HG03139 (cell line): ENCODE results near the gene SH3BP5.

Experiments
- ATAC-seq: cut with Tn5 transposase; IDR thresholded peaks from one replicate; pipeline ENCODE4 v1.9.1; 2021; ENCODE audit not compliant: unreplicated experiment

SH3BP5 gene

GRCh38 chr3:15279671-15280402 is 52.5 kb downstream of the SH3BP5 start:
- no peak for ATAC-seq

DNA sequence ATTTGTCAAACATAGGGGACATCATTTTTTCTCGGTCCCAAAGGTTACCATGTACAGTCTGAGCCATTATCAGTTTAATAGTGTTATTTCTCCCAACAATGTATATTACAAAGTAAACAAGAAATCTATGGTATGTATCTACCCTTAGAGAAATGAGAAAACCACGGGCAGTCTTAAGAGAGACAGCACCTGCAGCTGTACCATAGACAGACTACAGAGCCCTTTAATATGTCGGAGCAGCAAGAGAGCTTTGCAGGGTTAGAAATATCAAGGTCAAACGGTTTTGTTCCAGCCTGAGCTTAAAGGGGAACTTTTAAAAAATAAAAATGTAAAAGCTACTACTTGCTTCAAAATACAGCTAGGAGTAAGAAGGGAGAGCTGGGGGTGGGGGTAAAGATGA is 53.2 kb downstream of the SH3BP5 start:
- ATAC-seq: no peak

- no peak for ATAC-seq
Measured at GRCh38 chr3:15277861-15278500, 54.4 kb downstream of the SH3BP5 start.

DNA sequence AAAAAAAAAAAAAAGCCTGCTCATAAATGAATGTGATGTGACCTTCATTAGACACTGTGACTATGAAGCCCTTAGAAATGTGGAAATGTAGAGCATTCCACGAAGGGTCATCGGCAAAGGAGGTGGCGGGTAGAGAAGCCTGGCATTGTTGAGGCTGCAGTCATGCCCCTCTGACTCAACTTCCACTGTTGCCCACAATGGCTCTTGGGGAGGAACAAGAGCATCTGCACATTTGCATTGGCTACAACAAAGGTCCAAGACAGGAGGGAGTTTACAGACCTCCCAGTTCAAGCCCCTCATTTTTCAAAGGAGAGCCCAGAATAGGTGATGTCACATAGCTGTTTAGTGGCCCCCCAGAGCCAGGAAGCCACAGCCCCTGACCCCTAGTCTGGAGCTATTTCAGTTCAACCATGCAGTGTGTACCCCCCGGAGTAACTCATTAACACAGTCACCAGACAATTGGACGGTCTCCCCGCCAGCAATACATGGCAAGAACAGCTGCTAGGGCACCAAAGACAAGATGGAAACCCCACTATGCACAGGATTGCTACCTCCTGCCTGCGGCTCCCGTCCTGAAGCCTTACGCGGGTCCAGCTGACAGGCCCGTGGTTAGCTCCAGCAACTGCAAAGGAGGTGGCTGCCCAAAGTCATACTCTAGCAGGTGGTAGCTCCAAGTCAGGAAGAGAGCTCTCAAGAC is 56.2 kb downstream of the SH3BP5 start:
- ATAC-seq: no peak

- ATAC-seq: no peak
Measured at GRCh38 chr3:15273227-15273626, 59.2 kb downstream of the SH3BP5 start.

DNA sequence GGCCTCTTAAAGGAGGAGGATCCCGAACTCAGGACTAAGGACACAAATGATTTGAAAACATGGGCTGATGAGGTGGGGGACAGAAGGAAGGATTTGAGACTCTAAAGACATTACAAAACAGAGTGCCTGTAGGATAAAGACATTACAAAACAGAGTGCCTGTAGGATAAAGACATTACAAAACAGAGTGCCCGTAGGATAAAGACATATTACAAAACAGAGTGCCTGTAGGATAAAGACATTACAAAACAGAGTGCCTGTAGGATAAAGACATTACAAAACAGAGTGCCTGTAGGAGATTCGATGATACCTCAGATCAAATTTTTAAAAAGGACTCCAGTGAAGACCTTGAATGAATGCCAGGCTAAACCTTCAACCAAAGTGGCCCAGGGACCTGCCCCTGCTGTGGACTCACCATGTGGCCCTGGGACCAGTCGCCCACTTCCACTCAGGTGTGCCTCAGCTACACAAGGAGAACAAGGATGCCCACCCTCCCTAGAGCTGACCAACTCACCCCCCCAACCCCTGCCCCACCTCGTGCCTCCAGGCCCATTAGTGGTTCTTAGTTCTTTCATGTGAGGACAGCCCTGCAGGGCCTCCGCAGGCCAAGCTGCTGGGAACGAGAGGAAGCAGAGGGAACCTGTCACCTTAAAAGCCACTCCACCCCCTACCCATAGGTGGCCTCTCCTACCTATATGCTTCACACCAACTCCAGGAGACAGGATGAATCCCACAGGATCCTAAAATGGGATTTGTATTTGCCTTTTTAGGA is 59.8 kb downstream of the SH3BP5 start:
- ATAC-seq: no peak

DNA sequence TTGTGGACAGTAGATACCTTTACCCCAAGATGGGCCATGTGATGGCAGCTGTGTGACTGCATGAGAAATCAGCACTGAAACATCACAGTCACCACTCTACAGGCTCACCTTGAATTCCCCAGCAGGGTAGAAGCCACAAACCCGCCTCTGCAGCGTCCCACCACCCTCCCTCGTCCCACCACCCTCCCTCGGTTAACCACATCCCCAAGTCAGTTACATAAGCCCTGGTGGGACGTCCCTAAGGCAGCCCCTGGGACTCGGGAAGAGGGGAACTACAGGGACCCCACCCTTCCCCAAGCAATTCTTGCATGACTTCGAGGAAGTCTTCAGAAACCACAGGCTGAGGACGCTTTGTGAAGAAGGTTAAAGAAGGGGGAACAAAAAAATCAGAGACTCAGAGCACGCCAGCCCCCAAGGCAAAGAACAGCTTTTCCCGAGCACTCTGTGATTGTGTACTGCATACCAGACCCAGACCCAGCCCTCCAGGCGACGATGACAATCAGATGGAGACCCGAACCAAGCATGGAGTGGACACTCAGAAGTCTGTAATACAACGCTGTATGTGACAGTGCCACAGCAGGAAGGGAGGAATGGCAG is 60.5 kb downstream of the SH3BP5 start:
- ATAC-seq: peak; percentile 56

GRCh38 chr3:15271030-15271429 is 61.4 kb downstream of the SH3BP5 start:
- ATAC-seq: no peak

DNA sequence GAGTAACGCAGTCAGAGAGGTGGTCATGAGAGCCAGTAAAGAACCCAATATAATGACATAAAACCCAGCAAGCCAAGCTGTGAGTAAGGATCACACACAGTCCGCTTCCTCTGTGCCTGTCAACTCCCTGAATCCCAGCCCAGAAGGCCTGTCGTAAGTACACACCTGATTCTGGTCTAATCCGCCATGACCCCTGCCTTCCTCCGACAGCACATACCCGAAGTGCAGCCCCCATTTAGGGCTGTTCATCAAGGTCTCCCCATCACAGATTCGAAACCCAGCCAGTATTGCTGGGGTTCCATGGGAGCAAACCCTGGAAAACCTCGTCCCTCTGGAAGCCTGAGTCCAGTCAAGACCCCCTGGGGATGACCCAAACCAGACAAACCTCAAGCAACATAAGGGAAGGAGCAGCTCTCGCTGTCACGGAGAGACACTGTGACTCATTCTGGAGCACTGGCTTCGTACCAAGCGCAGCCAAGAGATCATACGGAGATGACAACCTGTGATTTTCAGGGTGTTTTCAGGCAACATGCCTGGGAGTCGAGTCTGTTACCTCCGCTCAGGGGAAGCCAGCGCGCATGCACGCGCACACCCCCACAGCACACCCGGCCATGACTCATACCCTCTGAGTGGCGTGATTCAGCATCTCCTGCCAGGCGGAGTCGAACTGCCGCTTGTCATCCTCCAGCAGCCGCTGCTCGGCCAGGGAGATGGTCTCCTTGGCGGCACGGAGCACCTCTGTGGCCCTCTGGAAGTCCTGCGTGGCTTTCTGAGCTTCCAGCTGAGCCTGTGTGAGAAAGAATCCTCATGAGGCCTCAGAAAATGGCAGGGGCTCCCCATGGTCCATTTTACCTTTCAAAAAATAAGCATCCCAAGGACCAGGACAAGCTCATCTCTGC is 63.0 kb downstream of the SH3BP5 start:
- peak; percentile 53 for ATAC-seq

GRCh38 chr3:15268033-15268631 is 64.3 kb downstream of the SH3BP5 start:
- ATAC-seq: no peak

GRCh38 chr3:15267502-15267901 is 64.9 kb downstream of the SH3BP5 start:
- ATAC-seq: no peak

DNA sequence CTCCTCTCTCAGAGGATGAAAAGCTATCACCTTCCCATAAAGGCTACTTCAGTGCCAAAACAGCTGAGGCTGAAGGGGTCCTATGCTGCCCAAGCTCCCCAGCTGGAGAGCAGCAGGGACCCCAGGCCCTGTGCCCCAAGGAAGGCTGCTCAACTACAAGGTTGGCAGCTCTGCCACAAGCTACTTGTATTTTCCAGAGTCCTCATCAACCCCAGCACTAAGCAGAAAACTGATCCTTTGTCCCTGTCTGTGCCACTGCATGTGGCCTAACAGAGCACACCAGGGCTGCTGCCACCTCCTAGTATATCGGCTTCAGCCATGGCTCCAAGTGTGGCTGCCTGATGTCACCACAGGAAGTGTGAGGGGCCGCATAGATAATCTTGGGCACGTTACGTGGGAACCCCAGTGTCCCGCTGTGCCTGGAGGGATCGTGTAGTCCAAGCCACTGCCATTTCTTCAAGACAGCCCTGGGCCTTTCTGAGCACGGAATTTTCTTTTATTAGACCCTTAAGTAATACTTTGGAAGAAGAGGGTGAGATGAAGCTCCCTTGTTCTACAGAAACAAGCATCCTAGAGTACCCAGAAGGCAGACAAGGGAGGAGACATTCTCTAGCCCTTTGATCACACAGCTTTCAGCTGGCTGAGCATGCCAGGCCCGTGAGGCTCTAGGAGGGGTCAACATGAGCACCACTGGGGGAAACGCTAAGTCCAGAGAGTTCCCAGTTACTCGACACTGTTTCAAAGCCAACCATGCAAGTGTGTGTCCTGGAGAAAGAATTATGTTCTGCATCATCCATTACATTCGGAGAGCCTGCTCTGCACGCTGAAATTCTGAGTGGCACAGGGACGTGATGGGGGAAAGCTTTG is 65.6 kb downstream of the SH3BP5 start:
- no peak for ATAC-seq

DNA sequence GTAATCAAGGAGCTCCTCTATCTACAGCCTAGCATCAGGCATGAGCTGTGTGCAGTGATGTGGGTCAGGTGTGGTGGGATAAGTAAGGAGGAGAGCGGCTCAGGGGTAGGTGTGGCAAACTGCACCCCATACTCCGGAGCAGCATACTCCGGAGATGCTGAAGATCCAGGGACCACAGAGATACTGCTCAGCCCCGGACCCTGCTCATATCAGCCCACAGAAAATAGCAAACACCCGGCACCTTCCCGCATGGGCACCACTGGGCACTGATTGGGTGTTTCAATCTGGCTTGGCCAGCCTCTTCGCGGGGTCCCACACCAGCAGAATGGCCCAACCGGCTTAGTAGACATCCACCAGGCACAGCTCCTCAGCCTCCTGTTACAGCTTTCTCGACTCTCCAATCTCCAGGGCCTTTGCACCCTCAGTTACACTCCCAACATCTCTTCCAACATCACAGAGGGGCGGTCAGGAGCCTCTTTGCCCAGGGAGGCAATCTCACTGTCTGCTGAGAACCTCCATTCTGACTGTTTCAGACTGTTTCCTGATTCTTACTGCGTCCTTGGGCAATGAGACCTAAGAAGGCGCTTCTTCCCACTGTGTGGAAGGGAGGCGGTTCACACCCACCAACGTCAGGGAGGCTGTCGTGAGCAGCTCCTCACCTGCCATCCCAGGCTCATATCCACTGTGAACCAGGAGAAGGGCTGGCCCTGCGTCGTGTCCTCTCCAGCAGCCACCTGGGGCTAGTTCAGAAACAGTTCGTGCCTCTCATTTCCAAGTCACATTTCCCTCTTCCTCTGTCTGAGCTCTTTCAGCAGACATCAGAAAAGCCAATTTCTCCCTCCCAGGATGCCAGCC is 66.5 kb downstream of the SH3BP5 start:
- ATAC-seq: no peak

DNA sequence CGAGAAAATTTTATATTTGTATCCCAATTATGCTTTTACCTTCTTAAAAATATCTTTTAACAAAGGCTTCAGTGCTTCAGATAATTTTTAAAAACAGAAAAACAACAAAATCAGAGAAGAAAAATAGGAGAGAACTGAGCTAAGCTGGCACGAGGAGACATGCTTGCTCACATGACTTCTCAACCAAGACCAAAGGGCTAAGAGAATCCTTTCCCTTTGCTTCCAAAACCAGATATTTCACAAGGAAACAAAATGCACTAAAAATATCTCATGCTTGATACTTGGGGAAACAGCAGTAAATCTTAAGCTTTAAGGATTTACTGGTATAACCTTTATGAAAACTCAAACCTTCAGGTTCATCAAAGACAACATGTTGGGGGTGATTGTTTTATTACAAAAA is 67.9 kb downstream of the SH3BP5 start:
- ATAC-seq: no peak

GRCh38 chr3:15263926-15264325 is 68.5 kb downstream of the SH3BP5 start:
- no peak for ATAC-seq

DNA sequence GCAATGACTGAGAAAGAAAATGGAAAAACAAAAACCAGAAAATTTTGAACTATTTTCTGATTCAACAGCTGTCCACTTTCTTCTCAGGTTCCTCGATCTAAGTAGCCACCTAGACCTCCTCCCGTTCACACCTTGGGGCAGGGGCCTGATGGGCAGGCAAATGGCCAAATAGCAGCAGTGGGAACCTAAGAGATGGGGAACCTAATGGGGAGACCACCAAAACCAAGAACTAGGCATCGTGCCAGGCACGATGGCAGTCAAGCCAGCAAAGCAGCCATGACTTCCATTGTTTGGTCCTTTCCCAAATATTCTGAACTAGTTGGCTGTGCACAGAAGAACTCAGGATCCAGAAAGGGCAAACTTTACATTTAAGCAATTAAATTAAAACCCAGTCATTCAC is 69.3 kb downstream of the SH3BP5 start:
- no peak for ATAC-seq

- no peak for ATAC-seq
Measured at GRCh38 chr3:15262021-15262420, 70.4 kb downstream of the SH3BP5 start.

GRCh38 chr3:15261274-15261673 is 71.1 kb downstream of the SH3BP5 start:
- no peak for ATAC-seq
